Measurements from ENCODE around the gene PTPRZ1.

The PTPRZ1 gene

GRCh38 chr7:121901026-121901425, 28.1 kb downstream of the PTPRZ1 start:
- no peaks in the 10 kb centered on the region for H3K4me1 ChIP-seq (ENCODE audit: control insufficient read depth, insufficient read depth, low read length)
- no peak overlapping the region for H3K9ac ChIP-seq (ENCODE audit: low read length)
- no peak overlapping the region for H3K4me3 ChIP-seq (ENCODE audit: low read length)
- H3K27me3 ChIP-seq (ENCODE audit: control insufficient read depth, insufficient read depth, low read length) = no peaks in the 10 kb centered on the region
- no peaks in the 10 kb centered on the region for H3K9me3 ChIP-seq (ENCODE audit: control insufficient read depth, low read length)
- no peaks in the 10 kb centered on the region for H3K36me3 ChIP-seq (ENCODE audit: control insufficient read depth, insufficient read depth, low read length)

GRCh38 chr7:121904120-121904519, 31.2 kb downstream of the PTPRZ1 start:
- Histone ChIP-seq H3K27me3 (ENCODE audit: control insufficient read depth, insufficient read depth, low read length) (no peaks in the 10 kb centered on the region), H3K9ac (ENCODE audit: low read length) (no peak overlapping the region), H3K4me3 (ENCODE audit: low read length) (no peak overlapping the region), H3K9me3 (ENCODE audit: control insufficient read depth, low read length) (no peaks in the 10 kb centered on the region), H3K36me3 (ENCODE audit: control insufficient read depth, insufficient read depth, low read length) (no peaks in the 10 kb centered on the region), H3K4me1 (ENCODE audit: control insufficient read depth, insufficient read depth, low read length) (no peaks in the 10 kb centered on the region)

GRCh38 chr7:121908042-121908441, 35.1 kb downstream of the PTPRZ1 start:
- Histone ChIP-seq H3K4me3 (ENCODE audit: low read length) (no peak overlapping the region), H3K36me3 (ENCODE audit: control insufficient read depth, insufficient read depth, low read length) (no peaks in the 10 kb centered on the region), H3K4me1 (ENCODE audit: control insufficient read depth, insufficient read depth, low read length) (no peaks in the 10 kb centered on the region), H3K9me3 (ENCODE audit: control insufficient read depth, low read length) (no peaks in the 10 kb centered on the region), H3K27me3 (ENCODE audit: control insufficient read depth, insufficient read depth, low read length) (no peaks in the 10 kb centered on the region), H3K9ac (ENCODE audit: low read length) (no peak overlapping the region)

- Histone ChIP-seq H3K9me3 (ENCODE audit: control insufficient read depth, low read length) (no peaks in the 10 kb centered on the region), H3K4me1 (ENCODE audit: control insufficient read depth, insufficient read depth, low read length) (no peaks in the 10 kb centered on the region), H3K27me3 (ENCODE audit: control insufficient read depth, insufficient read depth, low read length) (no peaks in the 10 kb centered on the region), H3K36me3 (ENCODE audit: control insufficient read depth, insufficient read depth, low read length) (no peaks in the 10 kb centered on the region), H3K4me3 (ENCODE audit: low read length) (no peak overlapping the region), H3K9ac (ENCODE audit: low read length) (no peak overlapping the region)
These were observed 36.9 kb downstream of the PTPRZ1 start for GRCh38 chr7:121909716-121910345.

GRCh38 chr7:121913947-121914675, 41.1 kb downstream of the PTPRZ1 start:
- no peak overlapping the region for H3K4me3 ChIP-seq (ENCODE audit: low read length)
- H3K36me3 ChIP-seq (ENCODE audit: control insufficient read depth, insufficient read depth, low read length) = no peaks in the 10 kb centered on the region
- no peaks in the 10 kb centered on the region for H3K9me3 ChIP-seq (ENCODE audit: control insufficient read depth, low read length)
- H3K27me3 ChIP-seq (ENCODE audit: control insufficient read depth, insufficient read depth, low read length) = no peaks in the 10 kb centered on the region
- H3K4me1 ChIP-seq (ENCODE audit: control insufficient read depth, insufficient read depth, low read length) = no peaks in the 10 kb centered on the region
- H3K9ac ChIP-seq (ENCODE audit: low read length) = no peak overlapping the region

- Histone ChIP-seq H3K4me1 (ENCODE audit: control insufficient read depth, insufficient read depth, low read length) (no peaks in the 10 kb centered on the region), H3K9ac (ENCODE audit: low read length) (no peak overlapping the region), H3K9me3 (ENCODE audit: control insufficient read depth, low read length) (no peaks in the 10 kb centered on the region), H3K4me3 (ENCODE audit: low read length) (no peak overlapping the region), H3K27me3 (ENCODE audit: control insufficient read depth, insufficient read depth, low read length) (no peaks in the 10 kb centered on the region), H3K36me3 (ENCODE audit: control insufficient read depth, insufficient read depth, low read length) (no peaks in the 10 kb centered on the region)
These were observed 41.8 kb downstream of the PTPRZ1 start for GRCh38 chr7:121914676-121915279.

- no peaks in the 10 kb centered on the region for H3K4me1 ChIP-seq (ENCODE audit: control insufficient read depth, insufficient read depth, low read length)
- no peaks in the 10 kb centered on the region for H3K27me3 ChIP-seq (ENCODE audit: control insufficient read depth, insufficient read depth, low read length)
- H3K9ac ChIP-seq (ENCODE audit: low read length) = no peak overlapping the region
- no peaks in the 10 kb centered on the region for H3K36me3 ChIP-seq (ENCODE audit: control insufficient read depth, insufficient read depth, low read length)
- no peaks in the 10 kb centered on the region for H3K9me3 ChIP-seq (ENCODE audit: control insufficient read depth, low read length)
- no peak overlapping the region for H3K4me3 ChIP-seq (ENCODE audit: low read length)
These were observed 43.2 kb downstream of the PTPRZ1 start for GRCh38 chr7:121916211-121916610.

- H3K27me3 ChIP-seq (ENCODE audit: control insufficient read depth, insufficient read depth, low read length) = no peaks in the 10 kb centered on the region
- H3K36me3 ChIP-seq (ENCODE audit: control insufficient read depth, insufficient read depth, low read length) = no peaks in the 10 kb centered on the region
- no peak overlapping the region for H3K4me3 ChIP-seq (ENCODE audit: low read length)
- no peaks in the 10 kb centered on the region for H3K9me3 ChIP-seq (ENCODE audit: control insufficient read depth, low read length)
- no peak overlapping the region for H3K9ac ChIP-seq (ENCODE audit: low read length)
- no peaks in the 10 kb centered on the region for H3K4me1 ChIP-seq (ENCODE audit: control insufficient read depth, insufficient read depth, low read length)
These were observed 47.0 kb downstream of the PTPRZ1 start for GRCh38 chr7:121919986-121920385.

- H3K9me3 ChIP-seq (ENCODE audit: control insufficient read depth, low read length) = no peaks in the 10 kb centered on the region
- no peaks in the 10 kb centered on the region for H3K27me3 ChIP-seq (ENCODE audit: control insufficient read depth, insufficient read depth, low read length)
- no peaks in the 10 kb centered on the region for H3K36me3 ChIP-seq (ENCODE audit: control insufficient read depth, insufficient read depth, low read length)
- no peak overlapping the region for H3K9ac ChIP-seq (ENCODE audit: low read length)
- no peaks in the 10 kb centered on the region for H3K4me1 ChIP-seq (ENCODE audit: control insufficient read depth, insufficient read depth, low read length)
- H3K4me3 ChIP-seq (ENCODE audit: low read length) = no peak overlapping the region
These were observed 51.6 kb downstream of the PTPRZ1 start for GRCh38 chr7:121924269-121925186.

- Histone ChIP-seq H3K4me3 (ENCODE audit: low read length) (no peak overlapping the region), H3K9ac (ENCODE audit: low read length) (no peak overlapping the region), H3K4me1 (ENCODE audit: control insufficient read depth, insufficient read depth, low read length) (no peaks in the 10 kb centered on the region), H3K9me3 (ENCODE audit: control insufficient read depth, low read length) (no peaks in the 10 kb centered on the region), H3K36me3 (ENCODE audit: control insufficient read depth, insufficient read depth, low read length) (no peaks in the 10 kb centered on the region), H3K27me3 (ENCODE audit: control insufficient read depth, insufficient read depth, low read length) (no peaks in the 10 kb centered on the region)
These were observed 58.4 kb downstream of the PTPRZ1 start for GRCh38 chr7:121931149-121931902.

GRCh38 chr7:121932768-121933167, 59.8 kb downstream of the PTPRZ1 start:
- Histone ChIP-seq H3K4me3 (ENCODE audit: low read length) (no peak overlapping the region), H3K27me3 (ENCODE audit: control insufficient read depth, insufficient read depth, low read length) (no peaks in the 10 kb centered on the region), H3K4me1 (ENCODE audit: control insufficient read depth, insufficient read depth, low read length) (no peaks in the 10 kb centered on the region), H3K9me3 (ENCODE audit: control insufficient read depth, low read length) (no peaks in the 10 kb centered on the region), H3K36me3 (ENCODE audit: control insufficient read depth, insufficient read depth, low read length) (no peaks in the 10 kb centered on the region), H3K9ac (ENCODE audit: low read length) (no peak overlapping the region)
